HEK293T (cell line): ENCODE results near the gene TOMM40L.

Experiments used
- FOXA1 ChIP-seq: fragments of 450-650 bp; IDR thresholded peaks from 2 replicates; pipeline ENCODE4 v1.6.1; 2016; ENCODE audit warnings: mild to moderate bottlenecking
- FOXK2 ChIP-seq: fragments of 450-650 bp; IDR thresholded peaks from 2 replicates; pipeline ENCODE4 v1.6.1; 2016; ENCODE audit warnings: mild to moderate bottlenecking
- FOXM1 ChIP-seq: fragments of 450-650 bp; IDR thresholded peaks from 2 replicates; pipeline ENCODE4 v1.6.1; 2017; ENCODE audit warnings: mild to moderate bottlenecking, borderline replicate concordance
- PKNOX1 ChIP-seq: fragments of 450-650 bp; IDR thresholded peaks from 2 replicates; pipeline ENCODE4 v1.6.1; 2016
- SP1 ChIP-seq: fragments of 450-650 bp; IDR thresholded peaks from 2 replicates; pipeline ENCODE4 v1.6.1; 2017
- SUZ12 ChIP-seq: fragments of 450-650 bp; IDR thresholded peaks from 2 replicates; pipeline ENCODE4 v1.6.1; 2016; ENCODE audit warnings: mild to moderate bottlenecking

GRCh38 chr1:161260376-161261260, 34.8 kb downstream of the TOMM40L start:
- TF ChIP-seq PKNOX1: no peak
- TF ChIP-seq FOXA1: no peak
- TF ChIP-seq FOXM1: no peak
- no peak for TF ChIP-seq SUZ12
- TF ChIP-seq SP1: no peak
- TF ChIP-seq FOXK2: no peak
